Transverse colon (tissue), 4 donors: ENCODE data around the gene PEX11A.

Experiments
- CTCF ChIP-seq, 5 experiments: fragments of 200-600 bp in 3 of 5; fragments of 450-650 bp in 2 of 5; sonication (generic) in 3 of 5; IDR thresholded peaks; 1 replicate in 2 of 5; 2 replicates in 3 of 5; pipeline ENCODE4 v1.5.1; 2016 to 2017; ENCODE audit warnings: antibody characterized with exemption in 5 of 5, inconsistent platforms in 3 of 5, mild to moderate bottlenecking in 2 of 5, moderate library complexity in 1 of 5
- POLR2AphosphoS5 ChIP-seq, 3 donors: sonication (generic); formaldehyde crosslinking; IDR thresholded peaks; one replicate each; pipeline ENCODE4 v1.6.1; 2016; ENCODE audit warnings: antibody characterized with exemption in 3 of 3

- no peak for TF ChIP-seq CTCF (IDR thresholded peaks at IDR 0.05)
- TF ChIP-seq POLR2AphosphoS5 (IDR thresholded peaks at IDR 0.05), result no peak
Observed at GRCh38 chr15:89674526-89674925, 16.0 kb downstream of the PEX11A start.
